HL-60 (cell line): ENCODE results near the gene CTNNAL1.
"Not testable (repeated sequence)": the region's sequence is repeated elsewhere in the genome, so short reads cannot be mapped to it uniquely, and the experiment has no call there.

ENCODE experiments used
- DNase-seq, 2 experiments: peaks; one replicate each; pipeline ENCODE4 v3.0.0-alpha.2; 2010 to 2020; ENCODE audit warnings: low read depth in 1 of 2, low spot score in 1 of 2
- H3K27ac ChIP-seq: fragments of 250-450 bp; sonication (Bioruptor Pico); replicated peaks from 2 replicates; pipeline ENCODE4 v1.5.1; 2020; ENCODE audit warnings: mild to moderate bottlenecking, moderate library complexity
- H3K27me3 ChIP-seq: fragments of 250-450 bp; sonication (Bioruptor Pico); 2 replicates; pipeline ENCODE4 v1.5.1; 2021; ENCODE audit warnings: mild to moderate bottlenecking, moderate library complexity; ENCODE audit not compliant: insufficient read depth, poor library complexity, severe bottlenecking
- H3K4me3 ChIP-seq: replicated peaks from 2 replicates; pipeline ENCODE4 v1.5.1; 2011; ENCODE audit warnings: mild to moderate bottlenecking, control low read depth, low read length; ENCODE audit not compliant: insufficient read depth
- CTCF ChIP-seq: IDR thresholded peaks from one replicate; pipeline ENCODE4 v1.5.1; 2011; ENCODE audit warnings: low read length, control low read depth, inconsistent platforms; ENCODE audit not compliant: insufficient read depth
- GABPA ChIP-seq: IDR thresholded peaks from 2 replicates; pipeline ENCODE4 v1.6.1; 2012; ENCODE audit warnings: low read depth
- POLR2AphosphoS5 ChIP-seq: IDR thresholded peaks from 2 replicates; pipeline ENCODE4 v1.6.1; 2012; ENCODE audit warnings: low read depth
- REST ChIP-seq: IDR thresholded peaks from 2 replicates; pipeline ENCODE4 v1.6.1; 2012; ENCODE audit warnings: low read depth; ENCODE audit not compliant: insufficient replicate concordance
- SPI1 ChIP-seq: IDR thresholded peaks from 2 replicates; pipeline ENCODE4 v1.6.1; 2012; ENCODE audit warnings: low read depth, mild to moderate bottlenecking, borderline replicate concordance
- long read RNA-seq: library from polyadenylated mRNA; unstranded; transcript quantifications from one replicate; pipeline ENCODE4 v2.0.0, GENCODE V29; 2020

The CTNNAL1 gene
- long read RNA-seq, transcript CTNNAL1-201 (19 exons, 2,490 nt) = major isoform, 81 of 110 reads
- long read RNA-seq, partial matches to known transcripts = 15 of 110 reads
- long read RNA-seq, other reads (novel, unspliced or antisense) = 10 of 110 reads

GRCh38 chr9:109012876-109013678 lies at the start of gene CTNNAL1:
Gene CTNNAL1, minus strand, starts transcription at chr9:109013499. Its CDS starts 57 bp downstream, at chr9:109013442.
- peak; percentile 70 to 87 for DNase-seq
- Histone ChIP-seq H3K27ac (peak within 1 kb of the TSS; percentile 67), H3K27me3 (no peaks in the 10 kb centered on the region), H3K4me3 (peak within 1 kb of the TSS; percentile 85)
- TF ChIP-seq GABPA (no peak), REST (no peak), POLR2AphosphoS5 (no peak; the same call in 1 of the 2 replicates), SPI1 (no peak)

GRCh38 chr9:109062543-109062942 lies 49.2 kb upstream of the CTNNAL1 start:
- Histone ChIP-seq H3K4me3 (no peak overlapping the region), H3K27me3 (no peaks in the 10 kb centered on the region), H3K27ac (no peak overlapping the region)
- no peak for DNase-seq
- TF ChIP-seq REST (no peak), SPI1 (no peak), GABPA (no peak), CTCF (no peak), POLR2AphosphoS5 (no peak)

- TF ChIP-seq CTCF (no peak), GABPA (no peak), POLR2AphosphoS5 (no peak), REST (no peak), SPI1 (no peak)
- no peak overlapping the region for H3K27ac ChIP-seq
- no peak for DNase-seq
- H3K27me3 ChIP-seq = no peaks in the 10 kb centered on the region
- no peak overlapping the region for H3K4me3 ChIP-seq
Observed at GRCh38 chr9:109060191-109060590, 46.9 kb upstream of the CTNNAL1 start.

- H3K27me3 ChIP-seq, DNase-seq, H3K4me3 ChIP-seq, H3K27ac ChIP-seq: not testable (repeated sequence)
Observed at GRCh38 chr9:109053121-109053520, 39.8 kb upstream of the CTNNAL1 start.
